Osteoblast (primary cell): Measurements from ENCODE around the gene PPHLN1. TPM values are rescaled to one million over a fixed set of nuclear protein-coding genes. Genes with fewer than 3 reads are reported as not detected.

Experiments
- DNase-seq: peaks from one replicate; pipeline ENCODE4 v3.0.0; 2011; ENCODE audit warnings: low spot score, mixed read lengths; ENCODE audit not compliant: insufficient read length; ENCODE audit errors: missing footprints
- H2AFZ ChIP-seq: 2 replicates; pipeline ENCODE4 v1.6.0; 2011; ENCODE audit warnings: mild to moderate bottlenecking, low read length
- H3K27ac ChIP-seq: 2 replicates; pipeline ENCODE4 v1.5.1; 2011; ENCODE audit warnings: mild to moderate bottlenecking, low read depth, low read length, moderate library complexity
- H3K27me3 ChIP-seq: 2 replicates; pipeline ENCODE4 v1.6.0; 2012; ENCODE audit warnings: mild to moderate bottlenecking, control low read depth, inconsistent platforms, low read length, moderate library complexity; ENCODE audit not compliant: insufficient read depth
- H3K36me3 ChIP-seq: 2 replicates; pipeline ENCODE4 v1.5.1; 2011; ENCODE audit warnings: mild to moderate bottlenecking, low read length, control low read depth, moderate library complexity; ENCODE audit not compliant: insufficient read depth
- H3K4me1 ChIP-seq: 2 replicates; pipeline ENCODE4 v1.5.1; 2011; ENCODE audit warnings: mild to moderate bottlenecking, low read length, control low read depth, moderate library complexity; ENCODE audit not compliant: insufficient read depth
- H3K4me2 ChIP-seq: 2 replicates; pipeline ENCODE4 v1.6.0; 2011; ENCODE audit warnings: mild to moderate bottlenecking, low read length; ENCODE audit not compliant: insufficient read depth
- H3K4me3 ChIP-seq: fragments of 200-600 bp; sonication (generic); 3 replicates; pipeline ENCODE4 v1.5.1; 2012; ENCODE audit warnings: mild to moderate bottlenecking, low read length, inconsistent platforms; ENCODE audit not compliant: insufficient read depth
- H3K79me2 ChIP-seq: 2 replicates; pipeline ENCODE4 v1.6.0; 2012; ENCODE audit warnings: mild to moderate bottlenecking, low read length, control low read depth, inconsistent platforms; ENCODE audit not compliant: insufficient read depth
- H3K9me3 ChIP-seq: 2 replicates; pipeline ENCODE4 v1.5.1; 2011; ENCODE audit warnings: low read depth, low read length, control low read depth
- H4K20me1 ChIP-seq: 2 replicates; pipeline ENCODE4 v1.6.0; 2012; ENCODE audit warnings: mild to moderate bottlenecking, low read length, control low read depth; ENCODE audit not compliant: insufficient read depth
- CTCF ChIP-seq: IDR thresholded peaks from 2 replicates; pipeline ENCODE4 v1.5.1; 2011; ENCODE audit warnings: mild to moderate bottlenecking, low read depth, low read length, moderate library complexity; ENCODE audit errors: extremely low read depth
- total RNA-seq: library from RNA; depleted of rRNA; stranded (reverse); fragments of >200 nt; gene quantifications from 2 replicates; pipeline ENCODE4 v1.2.3, GENCODE V29; 2012

PPHLN1 gene
- total RNA-seq, 1 donor: 70.9 TPM

- Histone ChIP-seq H2AFZ (no peak overlapping the region), H3K9me3 (no peaks in the 10 kb centered on the region), H3K27me3 (no peaks in the 10 kb centered on the region), H3K27ac (no peak overlapping the region), H3K4me3 (no peak overlapping the region), H3K4me2 (no peak overlapping the region), H3K79me2 (peaks cover 81% of the 10 kb centered on the region), H3K4me1 (no peaks in the 10 kb centered on the region), H3K36me3 (peaks cover 12% of the 10 kb centered on the region), H4K20me1 (peaks cover 20% of the 10 kb centered on the region)
- no peak for DNase-seq
- TF ChIP-seq CTCF: no peak
Observed at GRCh38 chr12:42336286-42336685, 10.3 kb downstream of the PPHLN1 start.

GRCh38 chr12:42338280-42338679, 12.3 kb downstream of the PPHLN1 start:
- peaks cover 74% of the 10 kb centered on the region for H3K79me2 ChIP-seq
- H3K4me2 ChIP-seq: no peak overlapping the region

GRCh38 chr12:42342028-42342427, 16.1 kb downstream of the PPHLN1 start:
- no peak overlapping the region for H3K4me3 ChIP-seq
- H3K4me1 ChIP-seq: peaks cover 4% of the 10 kb centered on the region

More at GRCh38 chr12:42338280-42338679, 12.3 kb downstream of the PPHLN1 start:
- H3K4me1 ChIP-seq: no peaks in the 10 kb centered on the region
- no peak overlapping the region for H3K27ac ChIP-seq
- DNase-seq: no peak
- H3K36me3 ChIP-seq: peaks cover 12% of the 10 kb centered on the region
- H4K20me1 ChIP-seq: peaks cover 7% of the 10 kb centered on the region
- no peak overlapping the region for H2AFZ ChIP-seq
- H3K27me3 ChIP-seq: no peaks in the 10 kb centered on the region
- TF ChIP-seq CTCF: no peak
- no peak overlapping the region for H3K4me3 ChIP-seq
- H3K9me3 ChIP-seq: no peaks in the 10 kb centered on the region

GRCh38 chr12:42343721-42344120, 17.8 kb downstream of the PPHLN1 start:
- DNase-seq: peak; percentile 35
- H3K79me2 ChIP-seq: peaks cover 82% of the 10 kb centered on the region
- no peaks in the 10 kb centered on the region for H3K27me3 ChIP-seq
- H3K4me3 ChIP-seq: no peak overlapping the region
- H3K4me1 ChIP-seq: peaks cover 4% of the 10 kb centered on the region
- no peaks in the 10 kb centered on the region for H3K36me3 ChIP-seq
- H3K9me3 ChIP-seq: no peaks in the 10 kb centered on the region
- TF ChIP-seq CTCF: no peak
- H3K4me2 ChIP-seq: peak overlapping the region; percentile 22
- no peak overlapping the region for H2AFZ ChIP-seq
- no peak overlapping the region for H3K27ac ChIP-seq
- H4K20me1 ChIP-seq: peaks cover 7% of the 10 kb centered on the region

More at GRCh38 chr12:42342028-42342427, 16.1 kb downstream of the PPHLN1 start:
- DNase-seq: no peak
- Histone ChIP-seq H3K27me3 (no peaks in the 10 kb centered on the region), H2AFZ (no peak overlapping the region), H3K27ac (no peak overlapping the region), H4K20me1 (peaks cover 7% of the 10 kb centered on the region), H3K79me2 (peaks cover 77% of the 10 kb centered on the region), H3K36me3 (peaks cover 3% of the 10 kb centered on the region), H3K9me3 (no peaks in the 10 kb centered on the region), H3K4me2 (no peak overlapping the region)
- TF ChIP-seq CTCF: no peak
